ENCODE results near the gene CLEC18C.
"Not testable (repeated sequence)": the region's sequence is repeated elsewhere in the genome, so short reads cannot be mapped to it uniquely, and the experiment has no call there.

Gene CLEC18C

GRCh38 chr16:70159355-70160348, 13.9 kb upstream of the CLEC18C start:
- DNase-seq: no peak

- DNase-seq: no peak
Measured at GRCh38 chr16:70160388-70160787, 13.2 kb upstream of the CLEC18C start.

- DNase-seq: no peak
Measured at GRCh38 chr16:70160821-70161220, 12.8 kb upstream of the CLEC18C start.

GRCh38 chr16:70161350-70161749, 12.2 kb upstream of the CLEC18C start:
- DNase-seq: no peak

- DNase-seq: no peak
Measured at GRCh38 chr16:70162041-70162451, 11.5 kb upstream of the CLEC18C start.

- no peak for DNase-seq
Measured at GRCh38 chr16:70163596-70163995, 10.0 kb upstream of the CLEC18C start.

- not testable (repeated sequence) for DNase-seq
Measured at GRCh38 chr16:70166688-70167087, 6.9 kb upstream of the CLEC18C start.

GRCh38 chr16:70173916-70174315, 329 bp downstream of the CLEC18C start:
- DNase-seq: not testable (repeated sequence)

- not testable (repeated sequence) for DNase-seq
Measured at GRCh38 chr16:70174387-70174932, 873 bp downstream of the CLEC18C start.

- not testable (repeated sequence) for DNase-seq
Measured at GRCh38 chr16:70187858-70188607, 14.4 kb downstream of the CLEC18C start.

- not testable (repeated sequence) for DNase-seq
Measured at GRCh38 chr16:70188608-70188915, 15.0 kb downstream of the CLEC18C start.

- DNase-seq: not testable (repeated sequence)
Measured at GRCh38 chr16:70190574-70190973, 17.0 kb downstream of the CLEC18C start.

GRCh38 chr16:70196683-70197300, 23.2 kb downstream of the CLEC18C start:
- DNase-seq: not testable (repeated sequence)

- not testable (repeated sequence) for DNase-seq
Measured at GRCh38 chr16:70197611-70198010, 24.0 kb downstream of the CLEC18C start.

GRCh38 chr16:70198230-70198629, 24.6 kb downstream of the CLEC18C start:
- not testable (repeated sequence) for DNase-seq

GRCh38 chr16:70198666-70199065, 25.1 kb downstream of the CLEC18C start:
- not testable (repeated sequence) for DNase-seq

GRCh38 chr16:70199170-70199569, 25.6 kb downstream of the CLEC18C start:
- not testable (repeated sequence) for DNase-seq

- DNase-seq: not testable (repeated sequence)
Measured at GRCh38 chr16:70200063-70200462, 26.5 kb downstream of the CLEC18C start.

- not testable (repeated sequence) for DNase-seq
Measured at GRCh38 chr16:70203508-70203907, 29.9 kb downstream of the CLEC18C start.

GRCh38 chr16:70204010-70204409, 30.4 kb downstream of the CLEC18C start:
- not testable (repeated sequence) for DNase-seq

GRCh38 chr16:70204668-70205405, 31.2 kb downstream of the CLEC18C start:
- DNase-seq: not testable (repeated sequence)

- DNase-seq: not testable (repeated sequence)
Measured at GRCh38 chr16:70206382-70206781, 32.8 kb downstream of the CLEC18C start.

All from NCI-H2171 (cell line).